Measurements from ENCODE around the gene LONRF3.
"Not testable (repeated sequence)": the region's sequence is repeated elsewhere in the genome, so short reads cannot be mapped to it uniquely, and the experiment has no call there.

The LONRF3 gene

DNA sequence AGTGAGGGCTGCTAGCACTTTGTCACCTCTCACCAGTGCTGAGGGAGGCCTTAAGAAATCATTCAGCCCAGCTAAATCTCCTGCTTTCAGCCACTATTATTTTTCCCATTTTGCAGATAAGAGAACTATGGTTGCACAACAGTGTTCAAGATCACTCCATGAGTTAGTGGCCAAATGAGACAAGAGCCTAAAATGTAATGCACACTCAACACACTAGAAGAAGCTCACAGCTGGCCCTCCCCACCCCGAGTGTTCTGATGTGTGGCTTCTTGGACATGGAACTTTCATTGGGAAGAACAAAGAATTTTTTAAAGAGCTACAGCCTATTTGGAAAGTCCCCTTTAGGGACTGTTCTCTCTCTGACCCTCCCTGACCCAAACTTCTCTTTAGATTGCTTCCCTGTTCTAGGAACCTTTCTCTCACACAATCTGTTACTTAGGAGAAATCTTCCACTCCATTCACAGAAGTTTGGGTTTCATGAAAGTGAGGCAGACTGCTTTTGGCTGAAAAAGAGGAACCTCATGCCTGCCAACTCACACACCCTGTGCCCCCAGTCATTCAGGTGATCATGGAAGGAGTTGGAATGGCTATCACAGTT lies 54.4 kb downstream of the LONRF3 start:
- Histone ChIP-seq H3K27me3 (no peaks in the 10 kb centered on the region), H3K4me1 (no peaks in the 10 kb centered on the region), H3K4me3 (ENCODE audit: low read depth, low read length) (no peak overlapping the region), H3K36me3 (no peaks in the 10 kb centered on the region), H3K9me3 (no peaks in the 10 kb centered on the region)
- no peak for DNase-seq
- TF ChIP-seq, protein P1, sequence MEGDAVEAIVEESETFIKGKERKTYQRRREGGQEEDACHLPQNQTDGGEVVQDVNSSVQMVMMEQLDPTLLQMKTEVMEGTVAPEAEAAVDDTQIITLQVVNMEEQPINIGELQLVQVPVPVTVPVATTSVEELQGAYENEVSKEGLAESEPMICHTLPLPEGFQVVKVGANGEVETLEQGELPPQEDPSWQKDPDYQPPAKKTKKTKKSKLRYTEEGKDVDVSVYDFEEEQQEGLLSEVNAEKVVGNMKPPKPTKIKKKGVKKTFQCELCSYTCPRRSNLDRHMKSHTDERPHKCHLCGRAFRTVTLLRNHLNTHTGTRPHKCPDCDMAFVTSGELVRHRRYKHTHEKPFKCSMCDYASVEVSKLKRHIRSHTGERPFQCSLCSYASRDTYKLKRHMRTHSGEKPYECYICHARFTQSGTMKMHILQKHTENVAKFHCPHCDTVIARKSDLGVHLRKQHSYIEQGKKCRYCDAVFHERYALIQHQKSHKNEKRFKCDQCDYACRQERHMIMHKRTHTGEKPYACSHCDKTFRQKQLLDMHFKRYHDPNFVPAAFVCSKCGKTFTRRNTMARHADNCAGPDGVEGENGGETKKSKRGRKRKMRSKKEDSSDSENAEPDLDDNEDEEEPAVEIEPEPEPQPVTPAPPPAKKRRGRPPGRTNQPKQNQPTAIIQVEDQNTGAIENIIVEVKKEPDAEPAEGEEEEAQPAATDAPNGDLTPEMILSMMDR (IDR thresholded peaks at IDR 0.05; ENCODE audit: low read depth, low read length) = no peak

GRCh38 chrX:119029656-119030055 lies 55.2 kb downstream of the LONRF3 start:
- H3K4me1 ChIP-seq; H3K36me3 ChIP-seq; DNase-seq; H3K27me3 ChIP-seq; H3K4me3 ChIP-seq (ENCODE audit: low read depth, low read length); H3K9me3 ChIP-seq: not testable (repeated sequence)

DNA sequence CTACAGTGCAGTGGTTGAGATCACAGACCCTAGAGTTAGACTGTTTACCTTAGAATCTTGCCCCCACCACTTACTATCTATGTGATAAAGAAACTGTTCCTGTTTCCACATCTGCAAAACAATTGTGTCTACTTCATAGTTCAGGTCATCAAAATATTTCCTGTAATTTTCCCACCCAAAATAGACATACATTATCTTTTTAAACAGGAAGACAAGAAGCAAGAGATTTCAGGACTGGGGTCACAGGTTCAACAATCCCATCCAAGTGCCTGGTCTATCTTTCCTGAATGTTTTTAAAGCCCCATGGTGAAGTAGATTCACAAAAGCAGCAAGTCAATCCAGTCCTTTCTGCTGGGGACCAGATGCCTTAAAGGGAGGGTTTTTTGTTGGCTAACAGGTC lies 56.6 kb downstream of the LONRF3 start:
- DNase-seq = no peak
- no peak overlapping the region for H3K4me3 ChIP-seq (ENCODE audit: low read depth, low read length)
- TF ChIP-seq, protein P1 (IDR thresholded peaks at IDR 0.05; ENCODE audit: low read depth, low read length) = no peak
- no peaks in the 10 kb centered on the region for H3K9me3 ChIP-seq
- H3K4me1 ChIP-seq = no peaks in the 10 kb centered on the region
- no peaks in the 10 kb centered on the region for H3K36me3 ChIP-seq
- H3K27me3 ChIP-seq = no peaks in the 10 kb centered on the region

GRCh38 chrX:119036107-119037029 lies 62.0 kb downstream of the LONRF3 start:
- no peak for DNase-seq
- H3K36me3 ChIP-seq = no peaks in the 10 kb centered on the region
- no peaks in the 10 kb centered on the region for H3K9me3 ChIP-seq
- H3K4me3 ChIP-seq (ENCODE audit: low read depth, low read length) = no peak overlapping the region
- no peaks in the 10 kb centered on the region for H3K4me1 ChIP-seq
- H3K27me3 ChIP-seq = no peaks in the 10 kb centered on the region
- TF ChIP-seq, protein P1 (IDR thresholded peaks at IDR 0.05; ENCODE audit: low read depth, low read length) = no peak

- H3K27me3 ChIP-seq = no peaks in the 10 kb centered on the region
- no peaks in the 10 kb centered on the region for H3K4me1 ChIP-seq
- TF ChIP-seq, protein P1 (IDR thresholded peaks at IDR 0.05; ENCODE audit: low read depth, low read length) = no peak
- no peaks in the 10 kb centered on the region for H3K9me3 ChIP-seq
- no peak for DNase-seq
- no peaks in the 10 kb centered on the region for H3K36me3 ChIP-seq
- H3K4me3 ChIP-seq (ENCODE audit: low read depth, low read length) = no peak overlapping the region
These were observed 66.0 kb downstream of the LONRF3 start for GRCh38 chrX:119040432-119040831.

- no peaks in the 10 kb centered on the region for H3K27me3 ChIP-seq
- DNase-seq = peak; percentile 7
- H3K9me3 ChIP-seq = no peaks in the 10 kb centered on the region
- H3K4me1 ChIP-seq = no peaks in the 10 kb centered on the region
- H3K4me3 ChIP-seq (ENCODE audit: low read depth, low read length) = no peak overlapping the region
- no peaks in the 10 kb centered on the region for H3K36me3 ChIP-seq
- TF ChIP-seq, protein P1 (IDR thresholded peaks at IDR 0.05; ENCODE audit: low read depth, low read length) = no peak
These were observed 66.8 kb downstream of the LONRF3 start for GRCh38 chrX:119041175-119041574.
